SK-N-SH (cell line): ENCODE measurements around the gene CEP131.

Source experiments
- EP300 ChIP-seq, 2 experiments: IDR thresholded peaks; 2 replicates each; pipeline versions ENCODE4 v1.4.0 to v1.6.1; 2012; ENCODE audit warnings: borderline replicate concordance in 1 of 2, low read depth in 1 of 2, low read length in 1 of 2
- FOXM1 ChIP-seq: IDR thresholded peaks from 2 replicates; pipeline ENCODE4 v1.4.0; 2012; ENCODE audit warnings: low read depth, mild to moderate bottlenecking
- POLR2AphosphoS5 ChIP-seq: IDR thresholded peaks from 2 replicates; pipeline ENCODE4 v1.6.1; 2012; ENCODE audit warnings: low read depth, low read length
- RAD21 ChIP-seq: IDR thresholded peaks from 2 replicates; pipeline ENCODE4 v1.6.1; 2012; ENCODE audit warnings: mild to moderate bottlenecking, low read length
- RFX5 ChIP-seq: IDR thresholded peaks from 2 replicates; pipeline ENCODE4 v1.6.1; 2012; ENCODE audit warnings: mild to moderate bottlenecking, improper control_type of control experiment, low read length
- TCF12 ChIP-seq: IDR thresholded peaks from 2 replicates; pipeline ENCODE4 v1.4.0; 2012
- YY1 ChIP-seq: IDR thresholded peaks from 2 replicates; pipeline ENCODE4 v1.4.0; 2012; ENCODE audit warnings: low read depth, mild to moderate bottlenecking
- TF ChIP-seq, protein P1 (sequence below): fragments of 150-350 bp; IDR thresholded peaks from 2 replicates; pipeline ENCODE4 v1.6.1; 2017; ENCODE audit warnings: antibody characterized with exemption, low read length, low read depth, borderline replicate concordance
- TF ChIP-seq, protein P2 (sequence below): fragments of 200-600 bp; sonication (generic); IDR thresholded peaks from 2 replicates; pipeline ENCODE4 v1.6.1; 2017; ENCODE audit warnings: antibody characterized with exemption, mild to moderate bottlenecking, moderate library complexity
- TF ChIP-seq, protein P3 (sequence below): IDR thresholded peaks from 2 replicates; pipeline ENCODE4 v1.6.1; 2012; ENCODE audit warnings: mild to moderate bottlenecking, low read depth, low read length, moderate library complexity
- TF ChIP-seq, protein P4 (sequence below): IDR thresholded peaks from 2 replicates; pipeline ENCODE4 v1.4.0; 2012; ENCODE audit warnings: low read depth, borderline replicate concordance
- TF ChIP-seq, protein P5 (sequence below): fragments of 150-350 bp; IDR thresholded peaks from 2 replicates; pipeline ENCODE4 v1.6.1; 2016; ENCODE audit warnings: mild to moderate bottlenecking, low read depth, low read length
- TF ChIP-seq, protein P6 (sequence below): IDR thresholded peaks from 2 replicates; pipeline ENCODE4 v1.4.0; 2012; ENCODE audit warnings: low read depth

DNA sequence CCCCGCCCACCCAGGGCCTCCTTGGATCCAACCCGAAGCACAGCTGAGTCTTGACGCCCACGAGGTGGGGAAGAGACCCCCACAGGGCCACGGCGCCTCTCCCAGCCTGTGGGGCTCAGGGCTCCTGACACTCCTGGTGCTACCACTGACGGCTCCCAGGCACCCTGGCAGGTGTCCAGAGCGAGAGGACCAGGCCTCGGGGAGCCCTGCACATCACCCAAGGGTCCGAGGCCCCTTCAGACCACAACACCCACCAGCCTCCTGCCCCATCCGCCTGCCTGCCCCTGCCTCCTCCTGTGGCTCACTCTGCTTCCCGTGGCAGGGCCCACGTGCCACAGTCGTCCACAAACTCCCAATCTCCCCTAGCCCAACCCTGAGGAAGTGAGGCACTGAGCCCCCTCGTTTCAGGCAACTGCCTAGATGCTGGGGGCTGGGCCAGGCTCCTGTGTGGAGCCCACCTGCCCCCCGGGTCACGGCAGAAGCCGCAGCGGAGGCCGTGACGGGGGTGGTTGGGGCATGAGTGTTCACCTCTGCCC, 28.5 kb downstream of the CEP131 start:
- TF ChIP-seq, protein P1, sequence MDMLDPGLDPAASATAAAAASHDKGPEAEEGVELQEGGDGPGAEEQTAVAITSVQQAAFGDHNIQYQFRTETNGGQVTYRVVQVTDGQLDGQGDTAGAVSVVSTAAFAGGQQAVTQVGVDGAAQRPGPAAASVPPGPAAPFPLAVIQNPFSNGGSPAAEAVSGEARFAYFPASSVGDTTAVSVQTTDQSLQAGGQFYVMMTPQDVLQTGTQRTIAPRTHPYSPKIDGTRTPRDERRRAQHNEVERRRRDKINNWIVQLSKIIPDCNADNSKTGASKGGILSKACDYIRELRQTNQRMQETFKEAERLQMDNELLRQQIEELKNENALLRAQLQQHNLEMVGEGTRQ: no peak
- TF ChIP-seq, protein P2, sequence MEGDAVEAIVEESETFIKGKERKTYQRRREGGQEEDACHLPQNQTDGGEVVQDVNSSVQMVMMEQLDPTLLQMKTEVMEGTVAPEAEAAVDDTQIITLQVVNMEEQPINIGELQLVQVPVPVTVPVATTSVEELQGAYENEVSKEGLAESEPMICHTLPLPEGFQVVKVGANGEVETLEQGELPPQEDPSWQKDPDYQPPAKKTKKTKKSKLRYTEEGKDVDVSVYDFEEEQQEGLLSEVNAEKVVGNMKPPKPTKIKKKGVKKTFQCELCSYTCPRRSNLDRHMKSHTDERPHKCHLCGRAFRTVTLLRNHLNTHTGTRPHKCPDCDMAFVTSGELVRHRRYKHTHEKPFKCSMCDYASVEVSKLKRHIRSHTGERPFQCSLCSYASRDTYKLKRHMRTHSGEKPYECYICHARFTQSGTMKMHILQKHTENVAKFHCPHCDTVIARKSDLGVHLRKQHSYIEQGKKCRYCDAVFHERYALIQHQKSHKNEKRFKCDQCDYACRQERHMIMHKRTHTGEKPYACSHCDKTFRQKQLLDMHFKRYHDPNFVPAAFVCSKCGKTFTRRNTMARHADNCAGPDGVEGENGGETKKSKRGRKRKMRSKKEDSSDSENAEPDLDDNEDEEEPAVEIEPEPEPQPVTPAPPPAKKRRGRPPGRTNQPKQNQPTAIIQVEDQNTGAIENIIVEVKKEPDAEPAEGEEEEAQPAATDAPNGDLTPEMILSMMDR: no peak
- TF ChIP-seq, protein P3, sequence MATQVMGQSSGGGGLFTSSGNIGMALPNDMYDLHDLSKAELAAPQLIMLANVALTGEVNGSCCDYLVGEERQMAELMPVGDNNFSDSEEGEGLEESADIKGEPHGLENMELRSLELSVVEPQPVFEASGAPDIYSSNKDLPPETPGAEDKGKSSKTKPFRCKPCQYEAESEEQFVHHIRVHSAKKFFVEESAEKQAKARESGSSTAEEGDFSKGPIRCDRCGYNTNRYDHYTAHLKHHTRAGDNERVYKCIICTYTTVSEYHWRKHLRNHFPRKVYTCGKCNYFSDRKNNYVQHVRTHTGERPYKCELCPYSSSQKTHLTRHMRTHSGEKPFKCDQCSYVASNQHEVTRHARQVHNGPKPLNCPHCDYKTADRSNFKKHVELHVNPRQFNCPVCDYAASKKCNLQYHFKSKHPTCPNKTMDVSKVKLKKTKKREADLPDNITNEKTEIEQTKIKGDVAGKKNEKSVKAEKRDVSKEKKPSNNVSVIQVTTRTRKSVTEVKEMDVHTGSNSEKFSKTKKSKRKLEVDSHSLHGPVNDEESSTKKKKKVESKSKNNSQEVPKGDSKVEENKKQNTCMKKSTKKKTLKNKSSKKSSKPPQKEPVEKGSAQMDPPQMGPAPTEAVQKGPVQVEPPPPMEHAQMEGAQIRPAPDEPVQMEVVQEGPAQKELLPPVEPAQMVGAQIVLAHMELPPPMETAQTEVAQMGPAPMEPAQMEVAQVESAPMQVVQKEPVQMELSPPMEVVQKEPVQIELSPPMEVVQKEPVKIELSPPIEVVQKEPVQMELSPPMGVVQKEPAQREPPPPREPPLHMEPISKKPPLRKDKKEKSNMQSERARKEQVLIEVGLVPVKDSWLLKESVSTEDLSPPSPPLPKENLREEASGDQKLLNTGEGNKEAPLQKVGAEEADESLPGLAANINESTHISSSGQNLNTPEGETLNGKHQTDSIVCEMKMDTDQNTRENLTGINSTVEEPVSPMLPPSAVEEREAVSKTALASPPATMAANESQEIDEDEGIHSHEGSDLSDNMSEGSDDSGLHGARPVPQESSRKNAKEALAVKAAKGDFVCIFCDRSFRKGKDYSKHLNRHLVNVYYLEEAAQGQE: no peak
- TF ChIP-seq RFX5 (no peak), TCF12 (no peak), YY1 (no peak), RAD21 (no peak), POLR2AphosphoS5 (no peak), EP300 (IDR thresholded peaks at IDR 0.05; ENCODE audit: borderline replicate concordance in 1 of 2, low read depth in 1 of 2, low read length in 1 of 2) (no peak), FOXM1 (no peak)
- TF ChIP-seq, protein P4, sequence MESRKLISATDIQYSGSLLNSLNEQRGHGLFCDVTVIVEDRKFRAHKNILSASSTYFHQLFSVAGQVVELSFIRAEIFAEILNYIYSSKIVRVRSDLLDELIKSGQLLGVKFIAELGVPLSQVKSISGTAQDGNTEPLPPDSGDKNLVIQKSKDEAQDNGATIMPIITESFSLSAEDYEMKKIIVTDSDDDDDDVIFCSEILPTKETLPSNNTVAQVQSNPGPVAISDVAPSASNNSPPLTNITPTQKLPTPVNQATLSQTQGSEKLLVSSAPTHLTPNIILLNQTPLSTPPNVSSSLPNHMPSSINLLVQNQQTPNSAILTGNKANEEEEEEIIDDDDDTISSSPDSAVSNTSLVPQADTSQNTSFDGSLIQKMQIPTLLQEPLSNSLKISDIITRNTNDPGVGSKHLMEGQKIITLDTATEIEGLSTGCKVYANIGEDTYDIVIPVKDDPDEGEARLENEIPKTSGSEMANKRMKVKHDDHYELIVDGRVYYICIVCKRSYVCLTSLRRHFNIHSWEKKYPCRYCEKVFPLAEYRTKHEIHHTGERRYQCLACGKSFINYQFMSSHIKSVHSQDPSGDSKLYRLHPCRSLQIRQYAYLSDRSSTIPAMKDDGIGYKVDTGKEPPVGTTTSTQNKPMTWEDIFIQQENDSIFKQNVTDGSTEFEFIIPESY: no peak
- TF ChIP-seq, protein P5, sequence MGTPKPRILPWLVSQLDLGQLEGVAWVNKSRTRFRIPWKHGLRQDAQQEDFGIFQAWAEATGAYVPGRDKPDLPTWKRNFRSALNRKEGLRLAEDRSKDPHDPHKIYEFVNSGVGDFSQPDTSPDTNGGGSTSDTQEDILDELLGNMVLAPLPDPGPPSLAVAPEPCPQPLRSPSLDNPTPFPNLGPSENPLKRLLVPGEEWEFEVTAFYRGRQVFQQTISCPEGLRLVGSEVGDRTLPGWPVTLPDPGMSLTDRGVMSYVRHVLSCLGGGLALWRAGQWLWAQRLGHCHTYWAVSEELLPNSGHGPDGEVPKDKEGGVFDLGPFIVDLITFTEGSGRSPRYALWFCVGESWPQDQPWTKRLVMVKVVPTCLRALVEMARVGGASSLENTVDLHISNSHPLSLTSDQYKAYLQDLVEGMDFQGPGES: no peak
- TF ChIP-seq, protein P6, sequence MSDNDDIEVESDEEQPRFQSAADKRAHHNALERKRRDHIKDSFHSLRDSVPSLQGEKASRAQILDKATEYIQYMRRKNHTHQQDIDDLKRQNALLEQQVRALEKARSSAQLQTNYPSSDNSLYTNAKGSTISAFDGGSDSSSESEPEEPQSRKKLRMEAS: no peak
